ENCODE results near the gene NUP85.
"Not testable (repeated sequence)": the region's sequence is repeated elsewhere in the genome, so short reads cannot be mapped to it uniquely, and the experiment has no call there.

NUP85 gene

DNA sequence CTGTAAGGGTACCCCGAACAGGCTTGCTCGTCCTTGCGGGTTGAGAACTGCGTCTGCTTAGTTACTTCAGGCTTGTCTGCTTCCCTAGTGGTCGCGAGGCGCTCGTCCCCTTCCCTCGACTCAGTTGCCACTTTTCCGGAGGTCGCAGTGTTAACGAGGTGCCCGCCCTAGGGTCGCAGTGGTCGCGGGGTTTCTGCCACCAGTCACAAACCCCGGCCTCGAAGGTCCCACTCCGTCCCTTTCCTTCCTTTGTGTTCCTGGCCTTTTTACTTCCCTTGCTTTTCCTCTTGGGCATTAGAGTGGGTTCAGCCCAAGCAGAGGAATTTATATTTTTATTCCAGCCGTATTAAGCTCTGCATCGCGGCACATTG is 299 bp downstream of the NUP85 start:
- no peak for DNase-seq (ENCODE audit: low read depth, low spot score)

DNA sequence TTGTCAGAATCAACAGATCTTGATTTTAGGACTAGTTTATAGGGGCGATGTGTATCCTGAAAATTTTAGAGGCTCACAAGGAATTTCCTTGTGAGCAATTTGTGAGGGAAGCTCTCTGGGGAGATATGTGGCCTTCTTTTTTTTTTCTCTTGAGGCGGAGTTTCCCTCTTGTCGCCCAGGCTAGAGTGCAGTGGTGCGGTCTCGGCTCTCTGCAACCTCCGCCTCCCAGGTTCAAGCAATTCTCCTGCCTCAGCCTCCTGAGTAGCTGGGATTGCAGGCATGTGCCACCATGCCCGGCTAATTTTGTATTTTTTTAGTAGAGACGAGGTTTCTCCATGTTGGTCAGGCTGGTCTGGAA is 1.6 kb downstream of the NUP85 start:
- not testable (repeated sequence) for DNase-seq (ENCODE audit: low read depth, low spot score)

DNA sequence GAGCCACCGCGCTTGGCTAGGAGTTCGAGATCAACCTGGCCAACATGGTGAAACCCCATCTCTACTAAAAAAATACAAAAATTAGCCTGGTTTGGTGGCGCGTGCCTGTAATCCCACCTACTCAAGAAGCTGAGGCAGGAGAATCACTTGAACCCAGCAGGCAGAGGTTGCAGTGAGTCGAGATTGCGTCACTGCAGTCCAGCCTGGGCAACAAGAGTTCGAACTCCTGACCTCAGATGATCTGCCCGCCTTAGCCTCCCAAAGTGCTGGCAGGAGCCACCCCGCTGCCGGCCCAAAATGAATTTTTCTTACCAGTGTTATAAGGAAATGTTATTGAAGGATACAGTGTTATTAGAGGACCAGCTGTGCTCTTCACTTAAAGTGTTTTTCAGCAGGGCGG is 2.3 kb downstream of the NUP85 start:
- no peak for DNase-seq (ENCODE audit: low read depth, low spot score)

DNA sequence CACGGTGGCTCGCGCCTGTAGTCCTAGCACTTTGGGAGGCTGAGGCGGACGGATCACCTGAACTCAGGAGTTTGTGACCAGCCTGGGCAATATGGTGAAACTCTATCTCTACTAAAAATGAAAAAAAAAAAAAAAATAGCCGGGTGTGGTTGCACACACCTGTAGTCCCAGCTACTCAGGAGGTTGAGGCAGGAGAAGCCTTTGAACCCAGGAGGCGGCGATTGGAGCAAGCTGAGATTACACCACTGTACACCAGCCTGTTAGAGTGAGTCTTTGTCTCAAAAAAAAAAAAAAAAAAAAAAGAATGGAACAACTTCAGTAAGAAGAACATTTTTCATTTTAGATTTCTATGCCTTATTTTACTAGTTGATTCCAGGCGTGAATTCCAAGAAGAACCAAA is 2.7 kb downstream of the NUP85 start:
- DNase-seq (ENCODE audit: low read depth, low spot score), result no peak

DNA sequence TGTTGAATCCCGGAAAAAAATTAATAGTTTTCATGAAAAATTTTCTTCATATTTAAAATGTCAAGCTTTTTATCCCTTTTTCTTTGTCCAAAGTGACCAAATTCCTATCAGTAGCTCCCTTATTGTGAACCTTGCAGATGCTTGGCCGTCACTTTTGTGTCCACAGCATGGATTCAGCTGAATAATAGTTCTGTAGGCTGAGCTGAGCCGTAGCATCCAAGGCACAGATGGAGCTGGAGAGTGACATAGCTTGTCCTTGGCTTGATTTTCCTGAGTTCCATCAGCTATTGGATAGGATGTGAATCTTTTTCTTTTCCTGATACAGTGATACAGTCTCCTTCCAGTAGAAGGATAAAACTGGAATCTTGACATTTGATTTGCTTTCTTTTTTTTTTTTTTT is 3.6 kb downstream of the NUP85 start:
- DNase-seq (ENCODE audit: low read depth, low spot score), result no peak

DNA sequence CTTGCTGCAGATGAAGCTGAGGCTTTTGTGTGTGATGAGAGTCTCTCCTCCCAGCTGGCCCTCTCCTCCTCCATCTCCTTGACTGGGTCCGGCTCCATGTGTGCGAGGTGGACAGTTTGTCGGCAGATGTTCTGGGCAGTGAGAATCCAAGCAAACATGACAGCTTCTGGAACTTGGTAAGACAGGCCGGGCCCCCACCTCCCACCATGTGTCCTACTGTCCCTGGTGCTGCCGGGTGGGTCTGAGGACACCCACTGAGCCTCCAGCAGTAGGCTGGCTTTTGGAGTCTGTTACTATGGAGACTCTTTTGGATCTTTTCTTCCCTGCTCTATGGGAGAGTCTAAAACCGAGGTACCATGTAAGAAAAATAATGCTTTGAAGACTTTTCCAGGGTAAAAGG is 12.7 kb downstream of the NUP85 start:
- DNase-seq (ENCODE audit: low read depth, low spot score), result no peak

DNA sequence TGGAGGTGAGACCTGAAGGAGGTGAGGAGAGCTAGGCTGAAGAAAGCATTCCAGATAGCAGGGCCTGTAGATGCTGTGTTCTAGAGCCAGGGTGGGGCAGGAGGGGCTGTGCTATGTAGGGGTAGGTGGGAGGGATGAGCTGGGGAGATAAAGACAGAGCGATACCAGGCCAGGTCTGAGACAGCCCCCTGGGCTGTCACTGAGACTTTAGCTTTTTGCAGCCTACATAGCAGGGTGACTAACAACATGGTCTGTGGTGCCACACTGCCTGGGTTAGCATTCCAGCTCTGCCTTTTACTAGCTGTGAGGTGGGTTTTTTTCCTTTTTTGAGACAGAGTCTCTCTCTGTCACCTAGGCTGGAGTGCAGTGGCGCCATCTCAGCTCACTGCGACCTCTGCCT is 14.3 kb downstream of the NUP85 start:
- no peak for DNase-seq (ENCODE audit: low read depth, low spot score)

DNA sequence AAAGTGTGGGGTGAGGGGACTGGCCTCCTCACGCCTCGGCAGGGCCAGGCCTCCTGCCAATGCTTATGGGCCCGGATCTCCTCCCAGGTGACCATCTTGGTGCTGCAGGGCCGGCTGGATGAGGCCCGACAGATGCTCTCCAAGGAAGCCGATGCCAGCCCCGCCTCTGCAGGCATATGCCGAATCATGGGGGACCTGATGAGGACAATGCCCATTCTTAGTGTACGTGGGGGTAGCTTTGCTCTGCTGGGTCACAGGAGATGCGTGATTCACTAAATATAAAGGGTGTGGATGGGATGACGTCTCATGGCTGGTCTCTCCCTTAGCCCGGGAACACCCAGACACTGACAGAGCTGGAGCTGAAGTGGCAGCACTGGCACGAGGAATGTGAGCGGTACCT is 19.5 kb downstream of the NUP85 start:
- DNase-seq (ENCODE audit: low read depth, low spot score), result no peak

DNA sequence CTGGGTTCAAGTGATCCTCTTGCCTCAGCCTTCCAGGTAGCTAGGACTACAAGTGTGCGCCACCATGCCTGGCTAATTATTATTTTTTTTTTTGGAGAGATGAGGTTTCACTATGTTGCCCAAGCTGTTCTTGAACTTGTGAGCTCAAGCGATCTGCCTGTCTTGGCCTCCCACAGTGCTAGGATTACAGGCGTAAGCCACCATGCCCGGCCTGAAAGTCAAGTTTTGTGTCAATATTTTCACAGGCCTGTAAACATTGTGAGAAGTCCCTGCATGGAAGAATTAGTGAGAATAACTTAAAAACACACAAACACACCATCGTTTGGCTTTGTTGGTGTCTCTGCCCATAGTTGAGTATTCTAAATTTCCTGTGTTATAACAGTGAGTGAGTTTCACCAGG is 22.2 kb downstream of the NUP85 start:
- DNase-seq (ENCODE audit: low read depth, low spot score), result no peak

DNA sequence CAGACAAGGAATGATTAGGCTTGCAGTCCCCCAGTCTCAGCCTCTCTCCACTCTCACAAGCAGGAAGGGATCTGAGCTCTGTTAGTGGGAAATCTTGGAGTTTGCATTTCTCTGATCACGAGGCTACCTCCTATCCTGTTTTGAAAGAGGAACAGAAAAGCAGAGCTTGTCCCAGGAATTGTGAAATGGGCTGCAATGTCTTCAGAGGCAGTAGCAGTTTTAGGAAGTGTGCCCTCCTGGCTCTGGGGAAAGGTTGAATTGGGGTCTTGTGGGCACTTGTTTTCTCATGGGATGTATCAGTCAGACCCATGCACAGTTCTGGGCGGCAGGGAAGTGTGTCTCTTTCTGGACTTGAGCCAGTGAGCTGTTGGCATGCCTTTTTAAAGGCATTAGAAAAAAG is 22.8 kb downstream of the NUP85 start:
- DNase-seq (ENCODE audit: low read depth, low spot score), result no peak

DNA sequence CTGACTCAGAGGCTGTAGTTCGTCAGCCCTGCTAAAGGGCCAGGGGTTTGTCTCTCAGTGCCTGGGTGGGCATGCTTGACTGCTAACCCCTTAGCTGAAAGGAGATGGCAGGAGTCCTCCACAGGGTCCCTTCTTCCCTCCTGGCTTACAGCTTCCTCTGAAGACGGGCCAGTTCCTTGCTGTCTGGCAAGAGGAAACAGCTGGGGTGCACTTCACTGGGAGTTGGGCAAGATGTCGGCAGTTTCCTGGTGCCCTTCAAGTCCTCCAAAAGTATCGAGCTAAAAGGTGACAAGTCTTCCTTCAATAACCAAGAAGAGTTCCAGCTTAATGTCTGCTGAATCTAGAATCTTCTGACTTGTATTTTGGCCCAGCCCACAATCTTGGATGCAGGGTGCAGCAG is 23.4 kb downstream of the NUP85 start:
- DNase-seq (ENCODE audit: low read depth, low spot score), result no peak

DNA sequence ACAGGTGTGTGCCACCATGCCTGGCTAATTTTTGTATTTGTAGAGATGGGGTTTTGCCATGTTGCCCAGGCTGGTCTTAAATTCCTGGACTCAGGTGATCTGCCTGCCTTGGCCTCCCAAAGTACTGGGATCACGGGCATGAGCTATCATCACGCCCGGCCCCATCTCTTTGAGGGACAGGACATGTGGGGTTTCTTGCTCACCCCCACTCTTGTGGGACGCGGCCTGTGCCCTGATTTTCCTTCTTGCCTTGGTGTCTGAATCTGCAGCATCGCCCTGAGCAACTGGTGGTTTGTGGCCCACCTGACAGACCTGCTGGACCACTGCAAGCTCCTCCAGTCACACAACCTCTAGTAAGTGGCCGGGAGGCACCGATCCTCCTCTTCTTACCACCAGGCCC is 25.6 kb downstream of the NUP85 start:
- DNase-seq (ENCODE audit: low read depth, low spot score), result no peak

DNA sequence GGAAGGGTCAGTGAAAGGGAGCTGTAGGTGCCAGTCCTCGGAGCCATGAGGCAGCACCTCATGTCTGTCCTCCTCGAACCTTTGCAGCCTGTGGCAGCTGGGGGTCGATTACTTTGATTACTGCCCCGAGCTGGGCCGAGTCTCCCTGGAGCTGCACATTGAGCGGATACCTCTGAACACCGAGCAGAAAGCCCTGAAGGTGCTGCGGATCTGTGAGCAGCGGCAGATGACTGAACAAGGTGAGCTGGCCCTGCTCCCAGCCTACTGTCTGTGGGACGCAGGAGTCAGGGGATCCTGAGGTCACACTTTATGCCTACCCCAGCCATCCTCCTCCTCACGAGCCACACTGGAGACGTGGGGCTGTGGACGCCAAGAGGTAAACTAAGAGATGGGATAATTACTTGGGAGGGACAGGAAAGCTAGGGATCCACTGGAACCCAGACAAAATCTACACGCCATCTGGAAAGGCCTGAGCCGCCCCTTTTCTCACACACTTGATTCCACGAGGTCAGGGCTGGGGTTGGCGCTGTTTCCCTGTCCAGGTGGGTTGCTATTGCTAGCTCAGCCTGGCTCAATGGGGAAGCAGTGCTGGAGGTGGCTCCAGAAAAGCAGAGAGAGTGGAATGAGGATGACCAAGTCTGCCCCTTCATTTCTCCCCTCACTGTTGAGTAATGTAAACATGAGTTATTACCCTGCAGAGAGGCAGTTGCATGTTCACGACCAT is 26.4 kb downstream of the NUP85 start:
- no peak for DNase-seq (ENCODE audit: low read depth, low spot score)

DNA sequence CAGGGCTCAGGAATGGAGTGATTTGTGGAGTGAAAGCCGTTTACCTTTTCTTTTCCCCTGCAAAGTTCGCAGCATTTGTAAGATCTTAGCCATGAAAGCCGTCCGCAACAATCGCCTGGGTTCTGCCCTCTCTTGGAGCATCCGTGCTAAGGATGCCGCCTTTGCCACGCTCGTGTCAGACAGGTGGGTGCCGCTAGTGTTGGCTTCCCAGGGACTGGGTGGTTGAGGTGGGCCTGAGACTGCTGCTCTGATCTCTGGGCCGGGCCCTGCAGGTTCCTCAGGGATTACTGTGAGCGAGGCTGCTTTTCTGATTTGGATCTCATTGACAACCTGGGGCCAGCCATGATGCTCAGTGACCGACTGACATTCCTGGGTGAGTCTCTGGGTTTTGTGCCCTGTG is 27.3 kb downstream of the NUP85 start:
- no peak for DNase-seq (ENCODE audit: low read depth, low spot score)

DNA sequence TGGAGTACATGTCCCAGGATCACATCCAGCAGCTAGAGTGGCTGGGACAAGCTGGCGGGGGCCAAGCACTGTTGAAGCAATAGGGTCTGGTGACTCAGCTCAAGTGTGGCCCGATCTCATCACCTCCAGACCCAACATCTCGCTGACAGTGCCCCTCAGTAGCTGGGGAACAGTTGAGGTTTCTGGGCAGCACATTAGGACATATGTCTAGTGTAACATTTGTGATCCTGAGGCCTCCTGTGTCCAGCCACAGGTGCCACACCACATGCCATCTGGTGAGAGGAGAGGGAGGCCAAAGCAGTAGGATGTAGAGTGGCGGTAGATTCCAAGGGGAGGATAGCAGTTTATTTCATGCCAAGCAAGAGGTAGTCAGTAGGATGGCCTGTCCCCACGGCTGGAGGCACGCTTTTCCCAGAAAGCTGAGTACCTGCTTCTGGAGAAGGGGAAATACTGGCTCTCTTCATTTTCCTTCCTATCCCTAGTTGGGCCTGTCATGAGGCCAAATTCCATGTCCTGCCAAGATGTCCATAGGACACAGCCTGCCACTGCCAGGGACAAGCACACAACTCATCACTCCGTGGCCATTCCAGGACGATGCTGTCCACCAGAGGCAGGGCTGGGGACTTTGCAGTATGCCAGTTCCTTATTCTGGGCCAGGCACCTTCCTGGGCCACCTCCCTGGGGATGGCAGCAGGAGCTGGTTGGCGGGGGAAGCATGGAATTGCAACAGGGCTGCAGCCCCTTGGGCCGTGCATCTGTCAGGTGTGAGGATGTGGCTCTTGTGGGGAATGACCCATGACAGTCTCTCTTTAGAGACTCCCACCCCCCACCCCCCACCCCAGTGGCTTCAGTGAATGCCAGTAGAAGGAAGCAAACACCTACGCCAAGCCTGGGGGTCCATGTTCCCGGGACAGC is 31.9 kb downstream of the NUP85 start:
- DNase-seq (ENCODE audit: low read depth, low spot score), result no peak

DNA sequence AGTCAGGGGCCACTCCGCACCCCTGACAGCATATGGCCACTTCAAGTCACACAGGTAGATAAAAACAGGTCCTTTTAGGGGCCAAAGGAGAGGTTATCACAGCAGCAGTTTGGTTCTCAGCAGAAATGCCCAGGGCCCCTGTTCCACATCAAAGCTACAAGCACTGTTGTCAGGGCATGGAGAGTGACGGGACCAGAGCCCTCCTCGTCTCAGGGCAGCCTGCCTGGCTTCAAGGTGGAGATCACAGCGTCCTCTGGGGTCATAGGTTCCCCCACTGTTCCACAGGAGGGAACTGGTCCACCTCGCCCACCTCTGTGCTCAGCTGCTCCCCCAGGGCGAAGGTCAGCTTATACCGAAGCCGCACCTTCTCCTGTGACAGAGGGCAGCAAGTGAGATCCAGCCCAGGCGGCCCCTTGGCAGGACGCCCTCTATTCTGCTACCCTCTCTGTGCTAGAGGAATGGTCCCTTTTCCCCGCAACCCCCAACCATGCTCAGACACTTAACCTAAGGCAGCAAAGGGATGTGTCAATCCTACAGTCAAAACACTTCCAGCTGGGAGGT is 32.6 kb downstream of the NUP85 start:
- DNase-seq (ENCODE audit: low read depth, low spot score), result no peak

DNA sequence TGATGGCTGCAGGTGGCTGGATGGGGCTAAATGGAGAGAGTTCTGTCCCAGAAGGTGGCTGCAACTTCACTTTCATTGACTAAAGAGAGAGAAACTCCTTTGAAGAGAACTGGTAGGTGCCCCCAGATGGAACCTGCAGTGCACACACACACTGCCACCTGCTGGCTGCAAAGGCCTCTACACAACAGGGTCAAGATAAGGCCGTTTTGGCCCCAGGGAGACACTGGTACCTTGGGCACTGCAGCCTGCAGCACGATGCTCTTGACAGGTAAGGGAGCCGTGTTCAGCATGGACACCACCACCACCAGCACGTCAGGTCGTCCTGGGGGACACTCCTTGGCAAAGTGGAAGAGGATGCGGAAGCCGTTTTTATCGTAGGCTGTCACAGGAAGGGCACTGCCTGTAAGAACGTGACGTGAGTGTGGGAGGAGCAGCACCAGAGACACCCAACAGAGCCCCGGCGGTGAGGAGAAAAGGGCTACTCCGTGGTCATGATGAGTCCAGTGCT is 33.3 kb downstream of the NUP85 start:
- DNase-seq (ENCODE audit: low read depth, low spot score), result peak; percentile 29

DNA sequence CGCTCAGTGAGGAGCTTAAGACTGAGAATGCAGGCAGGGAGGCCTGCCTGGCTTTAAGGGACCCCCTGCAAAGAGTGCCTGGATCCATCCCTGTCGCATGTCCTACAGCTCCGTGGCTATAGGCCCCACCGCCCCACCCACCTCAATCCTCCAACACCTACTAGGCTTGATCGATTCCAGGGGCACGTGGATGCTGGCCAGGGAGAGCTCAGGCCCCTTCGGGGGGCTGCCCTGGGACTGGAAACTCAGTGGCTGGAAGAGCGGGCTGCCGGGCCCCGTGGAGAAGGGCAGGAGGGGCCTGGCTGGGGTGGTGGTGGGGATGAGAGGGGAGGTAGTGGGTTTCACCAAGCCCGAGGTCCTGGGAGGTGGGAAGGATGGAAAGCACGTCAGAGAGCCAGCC is 33.7 kb downstream of the NUP85 start:
- no peak for DNase-seq (ENCODE audit: low read depth, low spot score)

DNA sequence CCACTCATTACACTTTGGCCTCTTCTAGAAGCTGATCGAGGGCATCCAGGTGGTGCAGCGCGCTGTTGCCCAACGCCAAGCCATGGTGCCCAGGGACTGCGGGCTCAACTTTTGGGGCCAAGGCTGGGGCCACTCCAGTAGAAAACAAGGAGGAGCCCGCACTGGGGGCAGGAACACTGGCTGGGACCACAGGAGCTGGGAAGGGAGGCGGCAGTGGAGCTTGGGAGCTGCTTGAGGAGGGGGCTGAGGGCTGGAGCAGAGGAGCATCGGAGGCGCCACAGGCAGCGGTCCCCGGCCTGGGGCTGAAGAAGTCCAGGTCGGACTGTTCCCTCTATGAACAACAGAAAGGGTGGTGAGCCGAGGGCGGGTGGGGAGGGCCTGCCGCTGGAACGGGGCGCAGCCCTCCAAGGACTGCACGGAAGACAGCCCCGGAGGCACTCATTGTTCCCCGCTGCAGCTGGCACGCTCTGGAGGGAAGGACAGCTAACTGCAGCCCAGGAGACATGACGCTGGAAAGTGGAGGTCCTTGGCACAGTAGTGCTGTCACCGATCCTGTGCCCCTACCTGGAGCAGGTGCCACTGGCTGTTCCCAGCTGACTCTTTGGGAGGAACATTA is 34.4 kb downstream of the NUP85 start:
- DNase-seq (ENCODE audit: low read depth, low spot score), result no peak

DNA sequence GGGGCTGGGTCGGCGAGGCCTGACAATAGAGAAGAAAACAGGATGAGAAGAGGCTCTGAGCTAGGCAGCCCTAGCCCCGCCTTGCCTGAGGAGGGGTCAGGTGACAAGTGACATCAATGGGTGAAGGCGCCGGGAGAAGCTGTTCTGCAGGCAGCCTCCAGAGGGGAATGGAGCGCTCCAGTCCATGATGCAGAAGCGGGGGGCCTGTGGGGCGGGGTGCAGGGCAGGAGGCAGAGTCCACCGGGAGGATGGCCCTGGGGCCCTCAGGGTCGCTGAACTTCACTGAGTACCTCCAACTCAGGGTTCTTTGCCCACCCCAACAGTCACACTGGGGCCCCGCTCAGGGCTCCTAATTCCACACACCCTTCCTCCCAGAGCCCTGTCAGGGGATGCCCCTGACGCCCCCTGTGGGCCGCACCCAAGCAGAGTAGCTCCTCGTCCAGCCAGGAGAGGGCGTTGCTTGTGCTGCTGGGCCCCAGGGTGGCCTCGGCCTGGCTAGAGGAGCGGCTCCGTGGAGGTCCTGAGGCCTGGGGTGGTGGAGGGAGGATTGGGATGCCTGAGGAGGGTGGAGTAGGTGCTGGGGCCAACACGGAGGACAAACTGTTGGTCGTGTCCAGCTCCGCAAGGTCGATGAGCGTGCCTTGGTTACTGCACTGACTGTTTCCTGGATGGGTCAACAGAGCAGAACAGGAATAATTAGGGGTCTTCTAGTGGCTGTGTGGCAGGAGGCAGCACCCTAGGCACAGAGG is 35.1 kb downstream of the NUP85 start:
- peak; percentile 30 for DNase-seq (ENCODE audit: low read depth, low spot score)

DNA sequence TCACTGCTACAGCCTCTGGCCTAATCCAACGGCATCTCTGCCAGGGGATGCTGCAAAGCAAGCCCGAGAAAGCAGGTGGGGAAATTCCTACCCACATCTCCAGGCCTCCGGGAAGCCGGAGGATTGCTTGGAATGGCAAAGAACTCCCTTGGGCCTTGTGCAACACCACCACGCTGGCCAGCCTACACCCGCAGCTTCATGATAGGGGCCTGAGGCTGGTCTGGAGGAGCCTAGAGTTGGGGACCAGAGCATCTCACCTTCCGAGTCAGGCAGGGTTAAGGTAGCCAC is 35.6 kb downstream of the NUP85 start:
- DNase-seq (ENCODE audit: low read depth, low spot score), result no peak

DNA sequence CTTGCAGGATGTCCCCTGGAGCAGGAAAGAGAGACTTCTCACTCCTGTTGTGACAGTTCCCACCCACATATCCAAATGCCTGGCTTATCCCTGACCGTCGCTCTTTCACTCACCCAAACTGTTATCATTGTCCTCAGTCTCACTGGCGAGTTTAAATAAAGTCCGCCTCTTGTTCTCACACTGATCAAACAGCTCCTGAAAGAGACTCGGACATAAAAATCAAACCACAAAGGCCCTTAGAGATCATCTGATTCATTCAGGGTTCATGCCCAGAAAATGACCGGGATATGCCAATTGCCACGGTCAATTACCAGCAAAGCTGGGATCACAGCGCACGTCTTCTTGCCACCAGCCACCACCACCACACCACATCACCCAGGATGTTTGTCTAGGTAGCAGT is 36.0 kb downstream of the NUP85 start:
- no peak for DNase-seq (ENCODE audit: low read depth, low spot score)
